BE2C (cell line): ENCODE measurements around the gene ZNF227. TPM values are rescaled to one million over a fixed set of nuclear protein-coding genes. Genes with fewer than 3 reads are reported as not detected.
"Not testable (repeated sequence)": the region's sequence is repeated elsewhere in the genome, so short reads cannot be mapped to it uniquely, and the experiment has no call there.

Experiments used
- DNase-seq: peaks from one replicate; pipeline ENCODE4 v3.0.0-alpha.2; 2020
- H3K27me3 ChIP-seq: fragments of 250-450 bp; sonication (Bioruptor Pico); 2 replicates; pipeline ENCODE4 v1.5.1; 2020; ENCODE audit warnings: mild to moderate bottlenecking
- H3K36me3 ChIP-seq: fragments of 250-450 bp; sonication (Bioruptor Pico); 2 replicates; pipeline ENCODE4 v1.5.1; 2020; ENCODE audit warnings: mild to moderate bottlenecking
- H3K4me1 ChIP-seq: fragments of 250-450 bp; sonication (Bioruptor Pico); 2 replicates; pipeline ENCODE4 v1.5.1; 2020
- H3K4me3 ChIP-seq: 2 replicates; pipeline ENCODE4 v1.5.1; 2011; ENCODE audit warnings: low read depth, low read length
- H3K9me3 ChIP-seq: fragments of 250-450 bp; sonication (Bioruptor Pico); 2 replicates; pipeline ENCODE4 v1.5.1; 2020
- CTCF ChIP-seq: IDR thresholded peaks from 2 replicates; pipeline ENCODE4 v1.5.1; 2012; ENCODE audit warnings: mild to moderate bottlenecking, low read depth, low read length
- polyA plus RNA-seq: library from polyadenylated mRNA; unstranded; fragments of >200 nt; gene quantifications from one replicate; pipeline ENCODE4 v1.2.1, GENCODE V29; 2012; ENCODE audit warnings: low read depth, missing spikeins; ENCODE audit not compliant: insufficient read length, insufficient read depth

ZNF227 gene
- 19.9 TPM for polyA plus RNA-seq

GRCh38 chr19:44212250-44212865, at the start of gene ZNF227:
ZNF227 (plus strand) TSS chr19:44212532; CDS start chr19:44217793, 5,261 bp downstream.
- Histone ChIP-seq H3K27me3 (no peaks in the 10 kb centered on the region), H3K4me3 (peak within 1 kb of the TSS; percentile 99), H3K4me1 (no peaks in the 10 kb centered on the region), H3K36me3 (peaks cover 5% of the 10 kb centered on the region), H3K9me3 (no peaks in the 10 kb centered on the region)
- DNase-seq = peak; percentile 90
- no peak for TF ChIP-seq CTCF

DNA sequence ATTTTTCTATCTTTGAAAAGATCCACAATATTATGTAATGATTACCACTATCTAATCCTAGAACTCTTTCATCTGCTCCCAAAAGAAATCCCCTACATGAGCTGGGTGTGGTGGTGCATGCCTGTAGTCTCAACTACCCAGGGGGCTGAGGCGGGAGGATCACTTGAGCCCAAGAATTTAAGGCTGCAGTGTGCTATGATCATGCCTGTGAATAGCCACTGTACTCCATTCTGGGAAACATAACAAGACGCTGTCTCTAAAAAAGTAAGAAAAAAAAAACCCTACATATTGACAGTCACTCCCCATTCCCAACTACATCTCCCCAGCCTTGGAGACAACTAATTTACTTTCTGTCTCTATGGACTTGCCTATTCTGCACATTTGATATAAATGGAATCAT, 48.5 kb upstream of the ZNF227 start:
- no peaks in the 10 kb centered on the region for H3K4me1 ChIP-seq
- H3K27me3 ChIP-seq = no peaks in the 10 kb centered on the region
- TF ChIP-seq CTCF = no peak
- no peak for DNase-seq
- H3K9me3 ChIP-seq = no peaks in the 10 kb centered on the region
- H3K36me3 ChIP-seq = peaks cover 15% of the 10 kb centered on the region
- H3K4me3 ChIP-seq = no peak overlapping the region

DNA sequence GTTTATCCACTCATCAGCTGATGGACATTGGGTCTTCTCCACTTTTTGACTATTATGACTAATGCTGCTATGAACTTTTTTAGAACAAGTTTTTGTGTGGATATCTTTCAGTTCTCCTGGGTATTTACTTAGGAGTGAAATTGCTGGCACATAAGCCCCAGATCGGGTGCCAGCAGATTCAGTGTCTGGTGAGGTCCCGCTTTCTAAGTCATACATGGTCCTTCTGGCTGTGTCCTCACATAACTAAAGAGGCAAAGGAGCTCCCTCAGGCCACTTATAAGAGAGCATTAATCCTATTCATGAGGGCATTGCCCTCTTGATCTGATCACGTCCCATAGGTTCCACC, 48.0 kb upstream of the ZNF227 start:
- no peak for TF ChIP-seq CTCF
- Histone ChIP-seq H3K27me3 (no peaks in the 10 kb centered on the region), H3K9me3 (no peaks in the 10 kb centered on the region), H3K4me3 (peak overlapping the region; percentile 83), H3K36me3 (peaks cover 19% of the 10 kb centered on the region), H3K4me1 (no peaks in the 10 kb centered on the region)
- no peak for DNase-seq

- H3K4me1 ChIP-seq = no peaks in the 10 kb centered on the region
- H3K36me3 ChIP-seq = peaks cover 25% of the 10 kb centered on the region
- H3K9me3 ChIP-seq = no peaks in the 10 kb centered on the region
- H3K27me3 ChIP-seq = no peaks in the 10 kb centered on the region
- no peak for TF ChIP-seq CTCF
- peak; percentile 92 for DNase-seq
- peak within 1 kb of the TSS; percentile 83 for H3K4me3 ChIP-seq
Observed at GRCh38 chr19:44164673-44165512, 47.4 kb upstream of the ZNF227 start, which contains the start of gene ZNF226. ZNF226 (plus strand) TSS chr19:44165100; CDS start chr19:44170081, 4,981 bp downstream.

DNA sequence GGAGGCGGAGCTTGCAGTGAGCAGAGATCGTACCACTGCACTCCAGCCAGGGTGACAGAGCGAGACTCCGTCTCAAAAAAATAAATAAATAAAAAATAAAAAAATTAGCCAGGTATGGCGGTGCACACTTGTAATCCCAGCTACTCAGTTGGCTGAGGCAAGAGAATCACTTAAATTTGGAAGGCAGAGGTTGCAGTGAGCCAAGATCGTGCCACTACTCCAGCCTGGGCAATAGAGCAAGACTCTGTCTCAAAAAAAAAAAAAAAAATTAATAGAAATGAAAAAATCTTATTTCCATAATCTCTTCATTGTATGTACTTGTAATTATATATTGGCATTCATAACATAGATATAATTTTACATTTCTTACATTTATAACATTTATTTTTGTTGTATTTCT, 41.7 kb upstream of the ZNF227 start:
- not testable (repeated sequence) for H3K27me3 ChIP-seq, H3K9me3 ChIP-seq, DNase-seq, H3K4me3 ChIP-seq, H3K4me1 ChIP-seq
- peaks cover 73% of the 10 kb centered on the region for H3K36me3 ChIP-seq

GRCh38 chr19:44176590-44176989, 35.7 kb upstream of the ZNF227 start:
- DNase-seq = no peak
- TF ChIP-seq CTCF = no peak
- H3K27me3 ChIP-seq = no peaks in the 10 kb centered on the region
- H3K9me3 ChIP-seq = no peaks in the 10 kb centered on the region; the same call in 1 of the 2 replicates
- peaks cover 51% of the 10 kb centered on the region for H3K36me3 ChIP-seq
- H3K4me3 ChIP-seq = no peak overlapping the region
- H3K4me1 ChIP-seq = no peaks in the 10 kb centered on the region
